SK-MEL-5 (cell line): Measurements from ENCODE around the gene TSFM. TPM values are rescaled to one million over a fixed set of nuclear protein-coding genes. Genes with fewer than 3 reads are reported as not detected.

Source experiments
- DNase-seq: peaks from one replicate; pipeline ENCODE4 v3.0.0-alpha.2; 2016; ENCODE audit warnings: low read depth, low spot score
- in situ Hi-C: cut with HindIII; loops from 2 replicates; pipeline ENCODE4 v1.10.0; 2016; ENCODE audit warnings: low sequenced_read_pairs, high pct_unique_total_duplicates, low pct_unique_long_range_greater_than_20kb
- total RNA-seq: library from RNA; depleted of rRNA; stranded (reverse); fragments of >200 nt; shearing (Covaris generic); gene quantifications from 2 replicates; pipeline ENCODE4 v1.2.3, GENCODE V29; 2014

The TSFM gene
- total RNA-seq, 1 experiment from 2014 or later = 77.3 TPM

DNA sequence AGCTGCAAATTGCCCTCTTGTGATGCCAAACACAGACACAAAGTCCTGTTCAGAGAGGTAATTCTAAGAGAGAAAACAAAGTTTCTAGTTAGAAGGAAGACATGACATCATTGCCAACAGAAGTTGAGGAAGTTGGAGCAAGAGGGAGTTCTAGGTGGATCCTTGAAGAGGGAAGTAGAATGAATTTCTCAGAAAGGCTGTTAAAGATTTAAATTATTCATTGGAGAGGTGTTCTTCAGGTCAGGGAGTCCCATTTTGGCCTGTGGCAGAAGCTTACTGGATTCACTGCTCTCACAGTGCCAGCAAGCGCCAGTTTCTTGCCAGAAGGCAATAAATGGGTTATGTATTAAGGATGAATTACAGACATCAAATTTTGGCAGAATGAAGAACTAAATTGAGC is 15.3 kb downstream of the TSFM start:
- in situ Hi-C loops = no loop called here

DNA sequence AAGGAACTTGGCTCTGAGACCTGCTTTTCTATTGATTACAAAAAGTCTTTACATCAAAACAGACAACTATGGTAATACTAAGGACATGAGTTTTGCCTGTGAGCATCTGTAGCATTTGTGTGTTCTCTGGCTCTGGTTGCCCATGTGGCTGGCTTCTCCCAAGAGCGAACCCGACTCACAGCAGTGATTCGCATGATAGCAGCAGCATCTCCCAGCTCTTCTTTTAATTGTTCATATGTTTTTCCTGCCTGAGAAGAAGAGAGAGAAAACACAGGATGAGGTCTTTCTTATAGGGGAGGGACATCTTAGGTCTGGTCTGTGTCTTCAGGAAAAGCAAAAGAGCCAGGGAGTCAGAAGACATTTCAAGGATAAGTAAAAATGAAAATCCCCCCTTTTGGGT is 18.4 kb downstream of the TSFM start:
- DNase-seq = no peak
- in situ Hi-C loops = no loop called here

More for the DNA sequence above, 15.3 kb downstream of the TSFM start:
- DNase-seq = no peak

DNA sequence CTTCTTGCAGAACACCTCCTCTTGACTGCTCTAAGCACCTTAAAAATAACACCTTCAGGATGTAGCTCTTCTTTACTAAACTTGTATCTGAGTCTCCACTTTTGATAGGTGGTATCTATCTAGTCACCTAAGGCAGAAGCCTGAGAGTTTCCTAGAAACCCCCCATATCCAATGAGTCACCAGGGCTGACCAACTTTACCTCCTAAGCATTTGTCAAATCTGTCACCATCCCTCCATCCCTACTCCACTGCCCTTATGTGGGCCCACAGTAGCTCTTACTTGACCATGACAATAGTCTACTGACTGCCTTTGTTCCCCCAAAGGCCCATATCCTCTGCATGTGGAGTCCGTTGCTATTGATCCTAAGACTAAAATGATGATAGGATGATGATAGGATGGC is 20.0 kb downstream of the TSFM start:
- in situ Hi-C loops = no loop called here
- no peak for DNase-seq

DNA sequence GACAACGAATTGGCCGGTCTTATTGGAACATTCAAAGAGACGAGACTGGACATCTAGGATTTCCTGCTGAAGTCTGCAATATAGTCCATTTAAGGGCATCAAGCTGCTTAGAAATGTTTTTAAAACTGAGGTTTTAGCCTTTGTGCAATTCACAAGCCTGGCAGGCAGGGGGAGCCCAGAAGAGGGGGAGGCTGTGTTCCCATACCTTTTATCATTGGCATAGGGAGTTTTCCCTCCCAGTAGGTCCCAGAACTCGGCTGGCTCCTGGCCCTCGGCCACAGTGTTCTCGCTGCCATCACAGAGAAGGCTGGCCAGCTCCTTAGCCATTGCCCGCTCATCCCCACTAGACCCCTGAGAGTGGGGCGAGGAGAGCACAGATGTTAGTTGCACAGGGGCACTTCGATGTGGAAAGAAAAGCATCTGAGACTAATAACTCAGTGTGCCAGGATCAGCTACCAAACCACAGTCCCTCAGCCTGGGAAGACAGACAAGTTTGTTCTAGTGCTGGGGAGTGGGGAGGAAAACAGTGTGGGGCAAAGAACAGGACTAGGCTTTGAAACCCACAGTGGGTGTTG is 20.8 kb downstream of the TSFM start:
- peak; percentile 73 for DNase-seq
- in situ Hi-C loops = no loop called here

DNA sequence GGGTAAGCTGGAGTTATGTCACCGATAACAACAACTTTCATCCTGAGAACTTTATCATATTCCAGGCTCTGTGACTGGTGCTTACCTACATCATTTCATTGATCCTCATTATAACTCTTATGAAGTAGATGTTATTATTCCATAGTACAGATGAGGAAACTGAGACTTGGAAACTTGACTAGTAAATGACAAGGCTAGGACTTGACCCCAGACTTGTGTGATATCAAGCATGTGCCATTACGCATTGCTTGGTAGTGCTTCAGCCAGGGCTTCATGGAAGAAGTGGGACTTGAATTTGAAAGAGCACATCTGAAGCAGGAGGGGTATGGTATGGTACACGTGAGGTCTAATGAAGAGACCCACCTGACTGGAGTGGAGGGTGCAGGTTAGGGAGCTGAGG is 24.1 kb downstream of the TSFM start:
- no peak for DNase-seq
- in situ Hi-C loops = no loop called here

DNA sequence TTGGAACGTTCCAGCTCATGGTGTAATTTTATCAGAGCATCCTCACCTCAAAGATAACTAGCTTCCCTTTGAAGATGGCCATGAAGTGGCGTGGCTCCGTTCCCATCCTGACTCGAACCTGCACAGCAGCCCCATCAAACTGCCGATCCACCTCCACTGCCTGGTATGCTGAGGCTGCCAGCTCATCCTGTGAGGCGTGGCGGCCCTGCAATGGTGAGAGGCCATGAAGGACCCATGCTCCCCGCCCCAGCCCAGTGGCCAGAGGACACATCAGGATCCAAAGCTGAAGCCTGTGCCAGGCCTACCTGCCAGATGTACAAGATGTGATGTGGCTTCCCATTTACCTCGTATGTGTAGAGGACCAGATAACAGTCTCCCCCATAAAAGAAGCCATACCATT is 24.7 kb downstream of the TSFM start:
- in situ Hi-C loops = no loop called here
- DNase-seq = no peak

DNA sequence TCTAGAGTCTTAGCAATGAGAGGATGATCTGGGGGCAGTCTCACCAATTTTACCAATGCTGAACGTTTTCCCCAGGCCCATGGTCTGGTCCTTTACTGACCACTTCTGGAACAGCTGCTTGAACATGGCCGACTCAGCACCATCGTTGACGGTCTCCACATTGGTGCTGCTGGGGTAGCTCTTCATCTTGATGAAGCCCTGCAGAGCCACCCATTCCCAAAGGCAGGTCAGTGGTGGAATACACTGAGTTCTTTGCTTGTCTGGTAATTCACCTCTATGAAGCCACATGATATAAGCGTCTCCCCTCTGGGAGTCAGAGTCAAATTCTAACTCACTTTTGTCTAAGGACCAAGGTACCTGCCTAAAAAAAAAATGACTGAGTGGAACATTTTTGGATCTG is 25.8 kb downstream of the TSFM start:
- in situ Hi-C loops = no loop called here
- DNase-seq = no peak

DNA sequence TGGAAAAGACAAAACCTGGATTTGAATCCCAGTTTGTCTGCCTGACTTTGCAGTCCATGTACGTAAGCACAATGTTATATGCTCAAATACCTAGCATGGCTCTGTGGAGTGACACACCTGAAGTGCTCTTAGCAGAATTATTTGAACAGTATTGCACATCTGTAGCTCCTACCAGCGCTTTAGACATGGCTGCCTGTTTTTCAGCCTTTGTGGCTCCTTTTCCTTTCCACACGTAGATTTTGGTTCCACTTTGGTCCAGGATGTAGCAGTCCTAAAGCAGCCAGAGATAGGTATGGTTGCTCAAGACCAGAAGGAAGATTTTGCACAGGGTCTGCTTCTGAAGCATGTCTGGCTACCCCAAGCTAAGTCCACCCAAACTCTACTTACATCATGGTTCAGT is 26.8 kb downstream of the TSFM start:
- DNase-seq = no peak
- in situ Hi-C loops = no loop called here

DNA sequence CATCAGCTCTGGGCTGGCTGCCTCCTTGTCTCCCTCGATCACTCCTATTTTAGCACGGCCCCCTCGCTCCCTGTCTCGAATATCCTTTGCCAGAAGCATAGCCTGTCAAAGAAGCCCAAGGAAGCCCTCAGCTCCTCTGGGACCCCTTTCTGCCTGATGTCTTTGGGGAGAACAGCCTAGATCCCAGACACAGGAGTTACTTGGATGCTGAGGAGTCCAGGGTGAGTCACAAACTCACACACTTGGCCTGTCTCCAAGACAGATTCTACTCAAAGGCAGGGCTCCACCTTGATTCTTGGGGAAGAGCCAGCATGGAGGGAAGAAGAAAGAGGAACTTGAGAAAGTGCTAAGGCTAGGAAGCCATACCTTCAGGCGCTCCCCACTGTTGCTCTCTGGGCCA is 27.9 kb downstream of the TSFM start:
- in situ Hi-C loops = no loop called here
- no peak for DNase-seq

DNA sequence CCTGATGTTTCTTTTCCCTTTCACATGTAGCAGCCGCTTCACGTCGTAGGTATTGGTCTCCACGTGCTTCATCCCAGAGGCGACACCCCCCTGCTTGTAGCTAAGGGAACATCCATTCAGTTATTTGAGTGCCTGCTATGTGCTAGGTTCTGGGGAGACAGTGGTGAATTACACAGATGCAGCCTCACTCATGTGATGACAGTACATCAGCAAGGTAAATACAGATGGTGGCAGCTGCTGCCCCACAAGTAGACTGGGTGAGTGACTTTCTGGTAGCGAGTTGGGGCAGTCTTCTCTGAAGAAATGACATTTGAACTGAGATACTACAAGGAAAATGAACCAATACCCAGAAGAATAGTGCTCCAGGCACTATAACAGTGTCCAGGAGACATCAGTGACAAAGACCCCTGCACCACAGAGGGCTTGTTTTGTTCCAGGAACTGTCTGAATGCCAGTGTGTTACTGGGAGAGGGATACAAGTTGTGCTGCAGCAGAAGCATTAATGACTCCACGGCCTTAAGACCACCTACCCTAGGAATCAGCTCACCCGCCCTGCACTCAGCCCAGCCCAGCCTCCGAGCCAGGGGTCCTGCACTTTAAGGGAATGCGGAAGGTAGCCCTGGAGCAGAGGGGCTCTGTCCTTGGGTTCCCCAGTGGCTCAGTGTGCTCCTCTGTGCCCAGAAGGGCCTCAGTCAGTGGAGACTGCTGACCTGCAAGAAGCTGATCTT is 28.6 kb downstream of the TSFM start:
- in situ Hi-C loops = no loop called here
- no peak for DNase-seq

DNA sequence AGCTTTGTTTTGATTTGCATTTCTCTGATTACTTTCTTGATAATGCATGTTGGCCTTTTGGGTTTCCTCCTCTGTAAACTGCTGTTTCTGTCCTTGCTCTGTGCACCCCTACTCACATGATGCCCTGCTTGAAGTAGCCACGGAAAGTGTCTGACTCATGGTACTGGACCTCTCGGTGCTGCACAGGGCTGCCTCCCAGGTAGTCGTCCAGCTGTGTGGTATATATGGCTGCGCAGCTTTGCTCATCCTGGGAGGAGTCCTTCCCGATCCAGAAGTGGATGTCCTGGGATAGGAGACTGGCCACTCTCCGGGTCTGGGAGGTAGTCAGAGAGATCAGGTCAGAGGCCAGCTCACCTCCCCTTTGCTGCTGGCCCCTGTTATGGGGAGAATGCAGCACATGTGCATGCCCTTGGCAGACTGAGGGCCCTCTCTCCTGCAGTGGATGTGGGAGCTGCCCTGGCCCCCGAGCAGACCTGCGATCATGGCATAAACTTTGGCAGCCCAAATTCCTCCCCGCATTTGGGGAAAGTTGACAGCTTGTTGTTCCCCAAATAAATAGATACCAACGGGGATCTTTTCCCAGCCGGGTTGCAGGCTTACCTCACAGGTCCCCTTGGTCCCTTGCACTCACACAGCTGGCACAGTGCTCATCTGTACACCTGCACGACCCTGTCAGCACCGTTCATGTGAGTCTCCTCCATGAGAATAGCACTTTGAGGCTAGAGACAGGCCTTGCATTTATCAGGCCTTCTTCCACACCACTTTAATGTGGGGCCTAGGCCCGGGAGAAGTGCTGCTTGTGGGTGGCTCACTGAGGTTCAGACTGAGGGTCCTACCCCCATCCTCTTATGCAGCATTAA is 30.8 kb downstream of the TSFM start:
- DNase-seq = no peak
- in situ Hi-C loops = no loop called here

DNA sequence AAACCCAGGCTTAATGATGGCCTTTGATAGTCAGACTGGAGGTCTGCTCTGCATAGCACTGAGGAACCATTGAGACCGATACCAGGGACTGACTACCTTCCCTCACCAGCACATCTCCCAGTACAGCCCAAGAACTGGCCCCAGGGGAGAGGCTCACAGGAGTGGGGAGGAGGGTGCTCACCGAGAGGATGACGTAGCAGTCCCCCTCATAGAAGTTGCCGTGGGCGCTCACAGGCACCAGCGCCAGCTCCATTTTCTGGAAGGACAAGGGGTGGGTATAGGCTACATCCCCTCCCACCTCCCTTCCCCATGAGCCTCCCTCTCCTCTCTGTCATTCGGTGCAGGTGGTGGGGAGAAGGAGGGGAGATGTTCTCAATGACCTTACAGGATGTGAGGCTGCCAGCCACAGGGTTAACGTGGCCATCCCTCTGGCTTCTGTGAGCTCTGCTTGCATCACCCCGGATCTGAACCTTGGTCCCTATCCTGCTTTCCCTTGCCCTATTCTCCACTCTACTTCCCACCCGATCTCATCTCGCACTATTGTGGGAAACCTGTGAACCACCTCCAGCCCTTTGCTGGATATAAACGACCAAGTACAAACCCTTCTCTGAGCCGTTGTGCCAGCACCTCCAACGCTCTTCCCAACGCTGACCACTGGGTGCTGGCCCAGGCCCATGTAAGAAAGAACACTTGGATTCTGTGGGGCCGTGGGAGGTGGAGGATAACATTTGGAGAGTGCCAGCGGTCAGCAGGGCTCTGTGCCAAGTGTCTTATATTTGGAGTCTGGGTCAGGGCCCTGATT is 31.6 kb downstream of the TSFM start:
- DNase-seq = no peak
- in situ Hi-C loops = no loop called here

DNA sequence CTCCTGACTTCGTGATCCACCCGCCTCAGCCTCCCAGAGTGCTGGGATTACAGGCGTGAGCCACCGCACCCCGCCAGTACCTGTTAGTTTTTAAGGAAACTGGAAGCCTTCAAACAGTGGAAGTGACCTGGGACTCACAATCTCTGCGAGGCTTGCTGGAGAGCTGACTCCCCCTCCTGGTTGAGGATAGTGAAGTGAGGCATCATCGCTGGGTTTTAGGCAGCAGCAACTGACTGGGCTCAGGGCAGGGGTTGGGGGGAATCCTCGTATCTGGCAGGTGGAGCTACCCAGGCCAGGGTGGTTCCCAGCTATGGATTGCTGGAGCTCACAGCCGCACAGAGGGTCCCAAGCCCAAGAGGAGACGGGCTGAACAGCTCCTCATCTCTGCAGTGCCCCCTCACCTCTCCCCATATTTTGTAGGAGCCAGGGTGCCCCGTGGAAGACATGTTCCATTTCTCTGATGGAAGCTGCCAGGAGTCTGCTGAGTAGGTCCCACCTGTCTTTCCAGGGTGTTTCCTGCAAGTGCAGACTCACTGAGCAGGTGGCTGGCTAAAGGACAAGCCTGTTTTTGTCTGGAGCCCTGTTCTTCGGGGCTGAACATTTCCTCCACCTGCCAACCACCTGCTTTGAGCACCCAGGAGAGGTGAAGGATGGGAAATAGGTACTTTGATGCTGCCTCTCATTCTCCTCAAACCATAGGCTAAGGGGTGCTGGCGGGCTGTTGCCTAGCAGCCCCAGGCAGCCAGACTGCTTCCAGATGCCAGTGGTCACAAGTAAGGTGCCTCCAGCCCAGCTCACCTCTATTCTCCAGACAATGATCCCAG is 32.8 kb downstream of the TSFM start:
- DNase-seq = peak; percentile 40
- in situ Hi-C loops = no loop called here

DNA sequence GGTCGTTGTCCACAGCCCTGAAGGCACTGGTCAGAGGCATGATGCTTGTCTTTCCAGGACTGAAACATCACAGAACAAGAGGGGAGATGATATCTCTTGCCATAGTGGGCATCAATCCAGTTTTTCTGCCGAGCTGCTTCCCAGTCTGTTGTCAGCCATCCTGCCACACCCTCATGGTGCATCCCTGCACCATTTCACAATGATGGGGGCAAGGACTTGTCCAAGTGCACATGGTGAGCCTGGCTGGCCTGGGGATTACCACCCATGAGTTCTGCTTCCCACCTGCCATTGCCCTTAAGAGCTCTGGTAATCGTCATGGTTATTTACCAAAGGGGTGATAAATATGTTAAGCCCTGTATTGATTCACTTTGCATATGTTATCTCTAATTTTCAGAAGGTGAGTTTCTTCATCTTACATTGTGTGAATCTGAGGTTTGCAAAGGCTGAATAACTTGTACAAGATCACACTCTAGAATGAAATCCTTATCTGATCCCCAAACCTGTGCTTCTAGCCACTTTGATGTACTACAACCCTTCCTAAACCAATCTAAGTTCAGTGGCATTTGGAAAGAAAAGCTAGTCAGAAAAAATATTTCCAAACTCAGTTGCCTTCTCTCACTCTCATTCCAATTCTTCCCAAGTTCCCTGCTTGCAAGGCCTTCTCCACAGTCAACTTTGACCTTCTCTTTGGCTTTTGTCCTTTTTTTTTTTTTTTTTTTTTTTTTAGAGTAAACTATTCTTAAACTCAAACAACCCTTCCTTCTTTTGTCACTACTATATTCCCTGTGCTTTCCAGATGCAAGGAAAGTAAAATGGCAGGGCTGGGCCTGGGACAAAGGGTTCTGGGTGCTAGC is 33.6 kb downstream of the TSFM start:
- DNase-seq = no peak
- in situ Hi-C loops = no loop called here

DNA sequence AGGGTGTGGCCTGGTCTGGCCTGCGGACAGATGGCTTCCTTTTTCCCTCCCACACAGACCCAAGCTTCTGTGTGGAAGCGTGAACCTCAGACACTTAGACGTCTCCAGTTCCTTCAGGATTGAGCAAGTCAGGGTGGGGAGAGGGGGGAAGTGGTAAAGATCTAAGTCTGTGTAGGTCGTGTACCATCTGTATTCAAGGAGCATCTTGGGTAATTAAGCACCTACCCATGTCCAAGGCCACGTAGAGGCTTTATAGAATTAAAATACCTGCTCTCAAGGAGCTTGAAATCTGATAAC is 34.2 kb downstream of the TSFM start:
- DNase-seq = no peak
- in situ Hi-C loops = no loop called here

DNA sequence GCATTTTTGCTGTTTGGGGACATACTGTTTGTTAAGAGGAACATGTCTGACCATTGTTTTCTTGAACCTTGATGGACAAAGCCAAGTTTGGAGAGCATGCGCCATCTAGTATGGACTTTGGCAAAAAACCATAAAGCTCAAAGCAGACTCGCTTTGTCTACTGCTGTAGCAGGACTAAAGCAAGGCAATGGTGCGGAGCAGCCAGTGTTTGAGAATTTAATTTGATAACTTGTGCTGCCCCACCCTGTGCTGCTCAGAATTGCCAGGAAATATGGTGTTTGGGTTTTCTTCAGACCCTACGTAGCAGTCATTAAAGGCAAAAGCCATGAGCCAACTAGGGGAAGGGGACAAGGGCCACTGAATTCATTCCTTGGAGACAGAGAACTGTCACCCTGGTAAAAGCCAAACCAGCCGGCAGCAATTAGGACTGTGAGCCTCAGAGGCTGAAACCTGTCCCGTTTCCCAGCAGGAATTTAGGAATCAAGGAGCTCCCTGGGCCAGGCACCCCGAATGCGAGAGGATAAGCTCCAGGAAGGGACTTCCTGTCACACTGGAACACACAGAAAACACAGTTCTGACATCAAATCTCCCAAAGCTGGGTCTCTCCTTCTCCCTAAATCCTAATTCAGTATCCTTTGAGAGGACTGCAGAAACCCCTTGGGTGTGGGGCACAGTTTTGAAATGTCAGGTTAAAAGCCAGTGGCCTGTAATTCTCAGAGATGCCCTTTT is 34.8 kb downstream of the TSFM start:
- DNase-seq = no peak
- in situ Hi-C loops = no loop called here
